Measurements from ENCODE around the gene PPARG. TPM values are rescaled to one million over a fixed set of nuclear protein-coding genes. Genes with fewer than 3 reads are reported as not detected.

PPARG gene
- total and polyA plus RNA-seq, 2 of the 13 experiments (the other 11 are each of a cell fraction or from before 2014, with no cell fraction given) = 13.9 to 58.3 TPM

DNA sequence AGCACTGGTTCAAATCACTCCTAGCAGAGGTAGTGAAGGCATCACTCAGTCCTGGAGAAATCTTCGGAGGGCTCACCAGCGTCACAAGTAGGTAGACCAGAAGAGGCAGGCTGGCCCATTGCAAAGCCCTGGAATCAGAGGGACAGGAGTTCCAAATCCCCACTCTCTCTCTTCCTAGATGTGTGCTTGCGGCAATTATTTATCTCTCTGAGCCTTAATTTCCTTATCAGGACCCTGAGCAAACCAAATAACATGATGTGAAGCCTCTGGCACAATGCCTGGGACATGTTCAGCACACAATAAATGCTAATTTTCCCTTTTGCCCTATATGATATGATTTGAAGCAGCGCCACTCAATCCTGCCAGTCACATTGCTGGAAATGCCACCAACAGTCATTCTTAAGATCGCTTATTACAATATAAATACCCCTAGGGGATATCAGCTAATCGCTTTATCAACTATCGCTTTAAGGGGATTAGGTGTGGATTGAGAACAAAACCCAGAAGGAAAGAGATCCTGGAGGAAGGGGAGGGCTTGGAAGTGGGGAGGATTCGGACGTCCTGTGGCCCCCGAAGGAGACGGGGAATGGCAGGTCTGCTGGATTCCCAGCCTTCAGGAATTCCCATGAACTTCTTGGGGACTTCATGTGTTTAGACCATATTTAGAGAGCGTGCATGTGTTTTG is 135.9 kb downstream of the PPARG start (continued):
- TF ChIP-seq, protein P1, sequence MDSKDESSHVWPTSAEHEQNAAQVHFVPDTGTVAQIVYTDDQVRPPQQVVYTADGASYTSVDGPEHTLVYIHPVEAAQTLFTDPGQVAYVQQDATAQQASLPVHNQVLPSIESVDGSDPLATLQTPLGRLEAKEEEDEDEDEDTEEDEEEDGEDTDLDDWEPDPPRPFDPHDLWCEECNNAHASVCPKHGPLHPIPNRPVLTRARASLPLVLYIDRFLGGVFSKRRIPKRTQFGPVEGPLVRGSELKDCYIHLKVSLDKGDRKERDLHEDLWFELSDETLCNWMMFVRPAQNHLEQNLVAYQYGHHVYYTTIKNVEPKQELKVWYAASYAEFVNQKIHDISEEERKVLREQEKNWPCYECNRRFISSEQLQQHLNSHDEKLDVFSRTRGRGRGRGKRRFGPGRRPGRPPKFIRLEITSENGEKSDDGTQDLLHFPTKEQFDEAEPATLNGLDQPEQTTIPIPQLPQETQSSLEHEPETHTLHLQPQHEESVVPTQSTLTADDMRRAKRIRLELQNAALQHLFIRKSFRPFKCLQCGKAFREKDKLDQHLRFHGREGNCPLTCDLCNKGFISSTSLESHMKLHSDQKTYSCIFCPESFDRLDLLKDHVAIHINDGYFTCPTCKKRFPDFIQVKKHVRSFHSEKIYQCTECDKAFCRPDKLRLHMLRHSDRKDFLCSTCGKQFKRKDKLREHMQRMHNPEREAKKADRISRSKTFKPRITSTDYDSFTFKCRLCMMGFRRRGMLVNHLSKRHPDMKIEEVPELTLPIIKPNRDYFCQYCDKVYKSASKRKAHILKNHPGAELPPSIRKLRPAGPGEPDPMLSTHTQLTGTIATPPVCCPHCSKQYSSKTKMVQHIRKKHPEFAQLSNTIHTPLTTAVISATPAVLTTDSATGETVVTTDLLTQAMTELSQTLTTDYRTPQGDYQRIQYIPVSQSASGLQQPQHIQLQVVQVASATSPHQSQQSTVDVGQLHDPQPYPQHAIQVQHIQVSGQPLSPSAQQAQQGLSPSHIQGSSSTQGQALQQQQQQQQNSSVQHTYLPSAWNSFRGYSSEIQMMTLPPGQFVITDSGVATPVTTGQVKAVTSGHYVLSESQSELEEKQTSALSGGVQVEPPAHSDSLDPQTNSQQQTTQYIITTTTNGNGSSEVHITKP (CRISPR knock-in tag; IDR thresholded peaks at IDR 0.05; ENCODE audit: low read depth) = no peak
- TF ChIP-seq, protein P2, sequence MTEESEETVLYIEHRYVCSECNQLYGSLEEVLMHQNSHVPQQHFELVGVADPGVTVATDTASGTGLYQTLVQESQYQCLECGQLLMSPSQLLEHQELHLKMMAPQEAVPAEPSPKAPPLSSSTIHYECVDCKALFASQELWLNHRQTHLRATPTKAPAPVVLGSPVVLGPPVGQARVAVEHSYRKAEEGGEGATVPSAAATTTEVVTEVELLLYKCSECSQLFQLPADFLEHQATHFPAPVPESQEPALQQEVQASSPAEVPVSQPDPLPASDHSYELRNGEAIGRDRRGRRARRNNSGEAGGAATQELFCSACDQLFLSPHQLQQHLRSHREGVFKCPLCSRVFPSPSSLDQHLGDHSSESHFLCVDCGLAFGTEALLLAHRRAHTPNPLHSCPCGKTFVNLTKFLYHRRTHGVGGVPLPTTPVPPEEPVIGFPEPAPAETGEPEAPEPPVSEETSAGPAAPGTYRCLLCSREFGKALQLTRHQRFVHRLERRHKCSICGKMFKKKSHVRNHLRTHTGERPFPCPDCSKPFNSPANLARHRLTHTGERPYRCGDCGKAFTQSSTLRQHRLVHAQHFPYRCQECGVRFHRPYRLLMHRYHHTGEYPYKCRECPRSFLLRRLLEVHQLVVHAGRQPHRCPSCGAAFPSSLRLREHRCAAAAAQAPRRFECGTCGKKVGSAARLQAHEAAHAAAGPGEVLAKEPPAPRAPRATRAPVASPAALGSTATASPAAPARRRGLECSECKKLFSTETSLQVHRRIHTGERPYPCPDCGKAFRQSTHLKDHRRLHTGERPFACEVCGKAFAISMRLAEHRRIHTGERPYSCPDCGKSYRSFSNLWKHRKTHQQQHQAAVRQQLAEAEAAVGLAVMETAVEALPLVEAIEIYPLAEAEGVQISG (CRISPR knock-in tag; IDR thresholded peaks at IDR 0.05) = no peak

DNA sequence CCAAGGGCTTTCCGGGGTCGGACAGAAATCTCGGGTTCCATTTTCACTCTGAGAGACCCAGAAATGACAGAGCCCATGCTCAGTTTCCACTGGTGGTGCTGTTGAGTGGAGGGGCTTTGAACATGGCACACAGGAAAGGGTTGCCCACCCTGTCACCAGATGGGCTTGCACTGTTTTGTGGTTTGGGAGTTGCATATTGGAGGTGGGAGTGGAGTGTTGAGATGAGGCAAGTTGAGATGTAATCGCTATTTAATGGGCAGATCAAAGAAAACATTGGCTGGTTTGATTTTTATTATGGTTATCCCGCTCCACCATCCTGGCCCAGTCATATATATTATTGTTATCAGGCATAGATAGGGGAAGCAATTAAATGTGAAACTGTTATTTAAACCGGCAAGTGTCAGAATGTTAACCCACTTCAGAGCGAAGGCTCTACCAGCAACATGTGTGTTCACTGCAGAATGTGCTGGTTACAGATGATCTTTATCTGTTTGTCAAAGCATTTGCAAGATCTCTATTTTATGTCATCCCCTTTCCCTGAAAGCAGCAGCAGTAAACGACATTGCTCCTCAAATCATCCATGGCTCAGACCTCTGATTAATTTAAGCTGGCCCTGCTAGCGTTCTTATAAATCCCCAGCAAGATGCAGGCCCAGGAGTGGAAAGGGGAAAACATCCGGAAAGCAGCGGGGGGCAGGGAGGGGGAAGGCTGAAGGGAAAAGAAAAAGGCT is 137.1 kb downstream of the PPARG start:
- WGBS (ENCODE audit: low lambda C conversion rate) = 93% methylated on average over 8 of the region's 11 CpGs
- H3K4me1 ChIP-seq (ENCODE audit: insufficient read depth, low read length) = peaks cover 49% of the 10 kb centered on the region
- no TSS peak for BruUV-seq (replicated peaks)
- no peak overlapping the region for H3K9ac ChIP-seq (ENCODE audit: insufficient read depth, low read depth, low read length)
- peaks cover 3 to 4% of the 10 kb centered on the region in 2 experiments; a peak in 3 of 5 replicates for H3K36me3 ChIP-seq (replicated peaks in 1 of 2; ENCODE audit: control insufficient read depth in 1 of 2, insufficient read depth in 2 of 2, low read length in 2 of 2)
- H3K4me3 ChIP-seq (replicated peaks in 1 of 3; ENCODE audit: insufficient read depth in 1 of 3, low read depth in 2 of 3, low read length in 3 of 3) = no peak overlapping the region
- no peaks in the 10 kb centered on the region for H3K27me3 ChIP-seq (ENCODE audit: control insufficient read depth in 1 of 2, insufficient read depth in 2 of 2, low read length in 2 of 2)
- no peaks in the 10 kb centered on the region for H4K20me1 ChIP-seq (ENCODE audit: insufficient read depth, low read length)
- no peak for FAIRE-seq
- in situ Hi-C loops (cut with HindIII; ENCODE audit: extremely low pct_ligation_motif_present, low pct_unique_long_range_greater_than_20kb) = no loop called here
- no peaks in the 10 kb centered on the region for H3K9me3 ChIP-seq (ENCODE audit: low read length)
- no peak for DNase-seq (ENCODE audit: low spot score)
- ATAC-seq = no peak
- H3K27ac ChIP-seq (ENCODE audit: extremely low read length, insufficient read depth, low read length) = no peak overlapping the region
- no peaks in the 10 kb centered on the region for H3K79me2 ChIP-seq (ENCODE audit: insufficient read depth, low read length)
- intact Hi-C loops (cut with micrococcal nuclease; ENCODE audit: unreplicated experiment) = no loop called here
- CTCF ChIA-PET (ENCODE audit: low intra/inter-chr PET ratio, low total read pairs) = no interaction called here
- no peak overlapping the region for H2AFZ ChIP-seq (ENCODE audit: low read length)
- no peak overlapping the region for H3K4me2 ChIP-seq (ENCODE audit: low read depth, low read length)
- POLR2A ChIA-PET = no interaction called here
- TF ChIP-seq JUND (CRISPR knock-in tag; IDR thresholded peaks at IDR 0.05) (no peak), ZNF546 (CRISPR knock-in tag; conservative IDR thresholded peaks at IDR 0.05) (no peak), ZNF761 (CRISPR knock-in tag; conservative IDR thresholded peaks at IDR 0.05) (no peak), ZNF614 (CRISPR knock-in tag; IDR thresholded peaks at IDR 0.05; ENCODE audit: borderline replicate concordance) (no peak), ZNF256 (CRISPR knock-in tag; conservative IDR thresholded peaks at IDR 0.05) (no peak)
- TF ChIP-seq, protein P3, sequence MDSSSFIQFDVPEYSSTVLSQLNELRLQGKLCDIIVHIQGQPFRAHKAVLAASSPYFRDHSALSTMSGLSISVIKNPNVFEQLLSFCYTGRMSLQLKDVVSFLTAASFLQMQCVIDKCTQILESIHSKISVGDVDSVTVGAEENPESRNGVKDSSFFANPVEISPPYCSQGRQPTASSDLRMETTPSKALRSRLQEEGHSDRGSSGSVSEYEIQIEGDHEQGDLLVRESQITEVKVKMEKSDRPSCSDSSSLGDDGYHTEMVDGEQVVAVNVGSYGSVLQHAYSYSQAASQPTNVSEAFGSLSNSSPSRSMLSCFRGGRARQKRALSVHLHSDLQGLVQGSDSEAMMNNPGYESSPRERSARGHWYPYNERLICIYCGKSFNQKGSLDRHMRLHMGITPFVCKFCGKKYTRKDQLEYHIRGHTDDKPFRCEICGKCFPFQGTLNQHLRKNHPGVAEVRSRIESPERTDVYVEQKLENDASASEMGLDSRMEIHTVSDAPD (CRISPR knock-in tag; IDR thresholded peaks at IDR 0.05) = no peak
- TF ChIP-seq, protein P4, sequence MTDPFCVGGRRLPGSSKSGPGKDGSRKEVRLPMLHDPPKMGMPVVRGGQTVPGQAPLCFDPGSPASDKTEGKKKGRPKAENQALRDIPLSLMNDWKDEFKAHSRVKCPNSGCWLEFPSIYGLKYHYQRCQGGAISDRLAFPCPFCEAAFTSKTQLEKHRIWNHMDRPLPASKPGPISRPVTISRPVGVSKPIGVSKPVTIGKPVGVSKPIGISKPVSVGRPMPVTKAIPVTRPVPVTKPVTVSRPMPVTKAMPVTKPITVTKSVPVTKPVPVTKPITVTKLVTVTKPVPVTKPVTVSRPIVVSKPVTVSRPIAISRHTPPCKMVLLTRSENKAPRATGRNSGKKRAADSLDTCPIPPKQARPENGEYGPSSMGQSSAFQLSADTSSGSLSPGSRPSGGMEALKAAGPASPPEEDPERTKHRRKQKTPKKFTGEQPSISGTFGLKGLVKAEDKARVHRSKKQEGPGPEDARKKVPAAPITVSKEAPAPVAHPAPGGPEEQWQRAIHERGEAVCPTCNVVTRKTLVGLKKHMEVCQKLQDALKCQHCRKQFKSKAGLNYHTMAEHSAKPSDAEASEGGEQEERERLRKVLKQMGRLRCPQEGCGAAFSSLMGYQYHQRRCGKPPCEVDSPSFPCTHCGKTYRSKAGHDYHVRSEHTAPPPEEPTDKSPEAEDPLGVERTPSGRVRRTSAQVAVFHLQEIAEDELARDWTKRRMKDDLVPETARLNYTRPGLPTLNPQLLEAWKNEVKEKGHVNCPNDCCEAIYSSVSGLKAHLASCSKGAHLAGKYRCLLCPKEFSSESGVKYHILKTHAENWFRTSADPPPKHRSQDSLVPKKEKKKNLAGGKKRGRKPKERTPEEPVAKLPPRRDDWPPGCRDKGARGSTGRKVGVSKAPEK (CRISPR knock-in tag; IDR thresholded peaks at IDR 0.05; ENCODE audit: borderline replicate concordance) = no peak

Measured in HepG2 (cell line).